ENCODE results near the gene SIRT3.
"Not testable (repeated sequence)": the region's sequence is repeated elsewhere in the genome, so short reads cannot be mapped to it uniquely, and the experiment has no call there.

SIRT3 gene

DNA sequence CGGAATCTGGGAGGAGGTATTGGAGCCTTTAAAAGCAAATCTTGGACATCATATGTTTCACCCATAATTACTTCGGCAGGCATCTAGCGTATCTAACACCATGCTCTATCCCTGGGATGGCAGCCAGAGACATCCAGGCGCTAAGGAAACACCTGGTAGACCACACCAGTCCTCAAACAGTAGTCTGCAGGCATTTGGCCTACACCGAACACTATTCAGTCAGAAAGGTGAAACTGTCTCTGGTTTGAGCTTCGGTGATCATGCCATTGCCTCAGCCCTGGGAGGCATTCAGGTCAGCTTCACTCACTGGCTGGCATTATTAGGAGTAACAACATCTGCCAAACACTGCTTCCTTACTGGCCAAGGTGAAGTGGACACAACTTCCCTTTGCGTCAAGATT, 11.7 kb downstream of the SIRT3 start:
- Histone ChIP-seq H3K4me1 (peaks cover 26 to 55% (median 49%) of the 10 kb centered on the region in 10 experiments), H3K4me3 (peak overlapping the region in 2 of 10 experiments; percentile 13 to 15; a peak in 3 of 20 replicates), H3K9ac (peak overlapping the region in 9 of 11 experiments; percentile 16 to 80 (median 71); a peak in 16 of 22 replicates), H3K4me2 (peak overlapping the region; percentile 28 to 96 (median 75)), H4K20me1 (no peaks in the 10 kb centered on the region), H3K27me3 (no peaks in the 10 kb centered on the region), H3K36me3 (peaks cover 0 to 20% (median 8%) of the 10 kb centered on the region in 11 experiments; a peak in 13 of 22 replicates), H3K9me3 (replicated peaks in 1 of 11) (no peaks in the 10 kb centered on the region), H3K27ac (peak overlapping the region in 8 of 11 experiments; percentile 77 to 96 (median 84); a peak in 17 of 22 replicates)
- no peak for TF ChIP-seq Cebpa-rat (IDR thresholded peaks at IDR 0.05)

DNA sequence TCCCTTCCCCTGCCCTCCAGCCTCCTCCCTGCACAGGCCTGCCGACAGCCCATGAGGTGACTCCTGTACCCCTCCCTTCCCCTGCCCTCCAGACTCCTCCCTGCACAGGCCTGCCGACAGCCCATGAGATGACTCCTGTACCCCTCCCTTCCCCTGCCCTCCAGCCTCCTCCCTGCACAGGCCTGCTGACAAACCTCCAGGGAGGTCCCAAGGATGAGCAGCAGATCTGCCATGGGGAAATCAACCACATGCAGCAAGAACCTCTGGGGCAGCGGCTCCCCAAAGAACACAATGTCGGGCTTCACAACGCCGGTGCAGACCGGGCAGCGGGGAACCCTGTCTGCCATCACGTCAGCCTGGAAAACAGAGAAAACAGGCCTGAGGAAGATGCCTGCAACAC, 12.3 kb downstream of the SIRT3 start:
- Histone ChIP-seq H3K9me3 (replicated peaks in 1 of 11) (no peaks in the 10 kb centered on the region), H3K4me3 (peak overlapping the region in 1 of 10 experiments; percentile 13; a peak in 1 of 20 replicates), H3K27me3 (no peaks in the 10 kb centered on the region), H3K36me3 (peaks cover 0 to 20% (median 9%) of the 10 kb centered on the region in 11 experiments; a peak in 12 of 22 replicates), H4K20me1 (no peaks in the 10 kb centered on the region), H3K27ac (peak overlapping the region in 8 of 11 experiments; percentile 77 to 96 (median 84); a peak in 17 of 22 replicates), H3K4me1 (peaks cover 26 to 55% (median 49%) of the 10 kb centered on the region in 10 experiments), H3K4me2 (peak overlapping the region; percentile 28 to 96 (median 75)), H3K9ac (peak overlapping the region in 9 of 11 experiments; percentile 16 to 80 (median 71); a peak in 16 of 22 replicates)
- no peak for TF ChIP-seq Cebpa-rat (IDR thresholded peaks at IDR 0.05)

DNA sequence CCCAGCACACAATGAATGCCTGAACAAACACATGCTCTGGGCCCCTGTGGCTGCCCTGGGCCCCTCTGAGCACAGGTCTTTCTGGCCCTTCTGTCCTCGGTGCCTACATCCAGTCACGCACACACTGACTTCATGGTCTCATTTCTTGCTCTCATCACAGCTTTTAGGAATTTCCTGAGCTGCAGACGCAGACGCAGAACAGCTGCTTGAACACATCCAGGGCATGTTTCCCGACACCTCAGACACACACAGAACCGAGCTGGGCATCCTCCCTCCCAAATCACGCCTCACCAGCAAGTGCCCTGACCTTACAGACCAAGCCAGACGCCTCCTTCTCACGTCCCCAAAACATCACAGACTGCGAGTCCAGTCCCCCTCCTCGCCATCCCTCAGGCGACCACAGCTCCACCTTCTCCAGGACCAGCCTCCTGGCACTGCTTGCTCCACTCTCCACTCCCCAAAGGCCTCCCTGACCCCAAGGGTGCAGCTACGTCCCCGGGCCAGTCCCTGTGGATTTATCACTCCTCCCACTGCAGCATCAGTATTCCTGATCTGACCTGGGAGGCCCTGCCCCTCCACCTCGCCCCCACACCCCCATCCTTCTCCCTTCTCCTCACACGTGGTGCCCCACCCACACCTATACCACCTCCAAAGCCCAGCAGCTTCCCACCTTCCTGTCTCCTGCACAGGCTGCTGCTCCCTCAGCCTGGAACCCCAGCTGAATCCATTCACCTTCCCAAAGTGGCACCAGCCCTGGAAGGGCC, 12.9 kb downstream of the SIRT3 start:
- H3K4me1 ChIP-seq = peaks cover 26 to 55% (median 49%) of the 10 kb centered on the region in 10 experiments
- H3K9me3 ChIP-seq (replicated peaks in 1 of 11) = no peaks in the 10 kb centered on the region
- no peaks in the 10 kb centered on the region; a peak in 1 of 22 replicates for H4K20me1 ChIP-seq
- no peaks in the 10 kb centered on the region for H3K27me3 ChIP-seq
- H3K4me2 ChIP-seq = peak overlapping the region in 10 of 11 experiments; percentile 17 to 96 (median 74); a peak in 18 of 22 replicates
- H3K27ac ChIP-seq = peak overlapping the region in 8 of 11 experiments; percentile 23 to 96 (median 56); a peak in 14 of 22 replicates
- H3K36me3 ChIP-seq = peaks cover 0 to 25% (median 8%) of the 10 kb centered on the region in 11 experiments; a peak in 12 of 22 replicates
- H3K4me3 ChIP-seq = no peak overlapping the region
- peak overlapping the region in 6 of 11 experiments; percentile 19 to 60 (median 36); a peak in 11 of 22 replicates for H3K9ac ChIP-seq
- no peak for TF ChIP-seq Cebpa-rat (IDR thresholded peaks at IDR 0.05)

- Histone ChIP-seq H3K9me3 (replicated peaks in 1 of 11) (no peaks in the 10 kb centered on the region), H4K20me1 (no peaks in the 10 kb centered on the region; a peak in 1 of 22 replicates), H3K36me3 (peaks cover 0 to 25% (median 8%) of the 10 kb centered on the region in 11 experiments; a peak in 13 of 22 replicates), H3K9ac (peak overlapping the region in 4 of 11 experiments; percentile 4 to 60 (median 38); a peak in 3 of 22 replicates), H3K27me3 (no peaks in the 10 kb centered on the region), H3K27ac (peak overlapping the region in 5 of 11 experiments; percentile 23 to 96 (median 64); a peak in 8 of 22 replicates), H3K4me2 (peak overlapping the region in 4 of 11 experiments; percentile 66 to 96 (median 90); a peak in 6 of 22 replicates), H3K4me1 (peaks cover 30 to 53% (median 48%) of the 10 kb centered on the region in 10 experiments), H3K4me3 (no peak overlapping the region)
- no peak for TF ChIP-seq Cebpa-rat (IDR thresholded peaks at IDR 0.05)
Measured at GRCh38 chr11:221998-222789, 13.9 kb downstream of the SIRT3 start.

- Histone ChIP-seq H3K4me1 (peaks cover 37 to 49% (median 43%) of the 10 kb centered on the region in 10 experiments), H3K9ac (no peak overlapping the region), H3K36me3 (peaks cover 0 to 27% (median 9%) of the 10 kb centered on the region in 11 experiments; a peak in 16 of 22 replicates), H3K9me3 (replicated peaks in 1 of 11) (no peaks in the 10 kb centered on the region), H4K20me1 (peaks cover 0 to 3% (median 0%) of the 10 kb centered on the region in 11 experiments; a peak in 1 of 22 replicates), H3K4me3 (no peak overlapping the region), H3K27ac (peak overlapping the region in 1 of 11 experiments; percentile 96; a peak in 1 of 22 replicates), H3K4me2 (no peak overlapping the region), H3K27me3 (no peaks in the 10 kb centered on the region)
- TF ChIP-seq Cebpa-rat (IDR thresholded peaks at IDR 0.05) = no peak
Measured at GRCh38 chr11:221539-221938, 14.6 kb downstream of the SIRT3 start.

- not testable (repeated sequence) for H3K9ac ChIP-seq; H3K27me3 ChIP-seq; H3K9me3 ChIP-seq (replicated peaks in 1 of 11); H3K27ac ChIP-seq; H3K4me3 ChIP-seq; H3K4me2 ChIP-seq
- peaks cover 4 to 35% (median 17%) of the 10 kb centered on the region in 11 experiments; a peak in 19 of 22 replicates for H3K36me3 ChIP-seq
- peaks cover 30 to 42% (median 35%) of the 10 kb centered on the region in 10 experiments for H3K4me1 ChIP-seq
- H4K20me1 ChIP-seq = peaks cover 0 to 11% (median 0%) of the 10 kb centered on the region in 11 experiments; a peak in 3 of 22 replicates
Measured at GRCh38 chr11:220641-221215, 15.4 kb downstream of the SIRT3 start.

DNA sequence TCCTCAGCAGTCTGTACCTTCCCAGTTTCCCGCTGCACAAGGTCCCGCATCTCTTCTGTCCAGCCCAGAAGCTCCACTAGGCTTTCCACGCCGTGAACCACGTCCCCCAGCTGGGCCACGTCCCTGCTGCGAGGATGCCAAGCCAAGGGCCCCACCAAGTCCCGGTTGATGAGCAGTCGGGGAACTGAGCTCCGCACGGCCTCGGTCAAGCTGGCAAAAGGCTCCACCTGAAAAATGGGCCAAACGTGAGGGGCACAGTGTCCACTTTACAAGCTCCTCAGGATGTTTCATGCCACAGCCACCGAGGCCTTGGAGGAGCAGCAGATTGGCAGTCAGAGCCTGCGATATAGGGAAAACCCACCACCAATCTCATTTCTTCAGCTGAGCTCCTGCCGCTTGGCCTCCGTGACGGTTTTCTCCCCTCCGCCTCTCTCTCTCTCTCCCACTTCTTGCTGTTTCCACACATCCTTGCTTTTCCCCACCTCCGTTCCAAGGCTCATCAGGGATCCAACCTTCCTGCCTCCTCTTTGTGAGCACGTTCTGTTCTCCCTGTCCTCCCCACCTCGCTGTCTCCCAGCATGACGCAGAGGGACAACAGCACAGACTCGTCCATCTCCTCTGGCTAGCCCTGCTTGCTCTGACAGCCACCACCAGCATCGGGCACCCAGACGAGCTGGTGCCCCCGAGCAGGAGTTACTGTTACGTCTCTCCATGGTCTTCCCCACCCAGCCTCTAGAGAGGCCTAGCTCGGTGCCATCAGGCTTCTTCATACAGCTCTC, 17.1 kb downstream of the SIRT3 start:
- TF ChIP-seq Cebpa-rat (IDR thresholded peaks at IDR 0.05) = no peak
- H3K27ac ChIP-seq = no peak overlapping the region; a peak in 1 of 22 replicates
- H4K20me1 ChIP-seq = peaks cover 0 to 27% (median 6%) of the 10 kb centered on the region in 11 experiments; a peak in 11 of 22 replicates

More for the DNA sequence above, 17.1 kb downstream of the SIRT3 start:
- peaks cover 20 to 53% (median 34%) of the 10 kb centered on the region in 11 experiments for H3K36me3 ChIP-seq
- no peak overlapping the region for H3K4me2 ChIP-seq
- H3K9me3 ChIP-seq (replicated peaks in 1 of 11) = no peaks in the 10 kb centered on the region
- H3K4me1 ChIP-seq = peaks cover 14 to 25% (median 18%) of the 10 kb centered on the region in 10 experiments
- H3K27me3 ChIP-seq = no peaks in the 10 kb centered on the region
- H3K4me3 ChIP-seq = no peak overlapping the region
- H3K9ac ChIP-seq = peak overlapping the region in 1 of 11 experiments; percentile 29; a peak in 1 of 22 replicates

All from BLaER1 treated with 17β-estradiol and CSF1 and Interleukin-3, amounts not matched to agents 10 nM and 100 nM (cell line).